ENCODE measurements around the gene RCCD1. TPM values are rescaled to one million over a fixed set of nuclear protein-coding genes. Genes with fewer than 3 reads are reported as not detected.

The RCCD1 gene
- total and polyA plus RNA-seq, 2 of the 8 experiments (the other 6 are each of a cell fraction or from before 2014, with no cell fraction given): 9.9 to 18.8 TPM

- TF ChIP-seq KDM1A (IDR thresholded peaks at IDR 0.05; ENCODE audit: borderline replicate concordance, low read length): peak; percentile 73
- 0 out of 2 replicates have a peak, but pooled peaks have one; percentile 2 for TF ChIP-seq JUND (IDR thresholded peaks at IDR 0.05; ENCODE audit: low read length)
- peak; percentile 85 for TF ChIP-seq ATF3 (IDR thresholded peaks at IDR 0.05; ENCODE audit: insufficient read depth, low read depth, low read length)
These were observed at the start of gene RCCD1 (continued) for GRCh38 chr15:90954712-90955623.

Measured in H1 (cell line).